Measurements from ENCODE around the gene MIP.

DNA sequence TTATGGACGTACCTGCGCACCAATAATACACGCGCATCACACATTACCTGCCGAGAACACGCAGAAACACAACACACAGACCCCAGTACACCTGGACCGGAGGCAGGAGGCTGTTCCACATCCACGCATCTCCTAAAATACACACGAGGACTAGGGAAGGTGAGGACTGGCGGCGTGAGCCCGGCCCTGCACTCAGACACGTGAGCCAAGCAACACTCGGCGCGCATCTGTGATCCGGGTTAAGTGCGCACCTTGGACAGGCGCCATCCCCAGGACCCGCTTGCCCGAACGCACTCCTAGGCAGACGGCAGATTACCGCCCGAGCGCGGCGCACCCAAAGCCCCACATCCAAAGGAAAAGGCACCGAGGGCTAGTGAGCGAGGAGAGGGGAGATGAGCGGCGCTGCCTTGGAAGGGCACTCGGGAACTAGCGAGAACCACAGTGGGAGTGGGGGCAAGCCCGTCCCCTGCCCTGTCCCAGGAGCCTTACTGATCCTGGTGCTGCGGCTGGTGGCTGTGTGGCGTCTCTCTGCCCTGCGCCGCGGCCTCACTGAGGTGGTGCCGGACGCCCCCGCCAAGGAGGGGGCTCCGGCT lies 33.1 kb upstream of the MIP start:
- TF ChIP-seq POLR2AphosphoS5 (IDR thresholded peaks at IDR 0.05) (no peak), EP300 (IDR thresholded peaks at IDR 0.05) (no peak)
